ENCODE measurements around the gene MRPS18A.

MRPS18A gene

GRCh38 chr6:43687437-43688347 is at the start of gene MRPS18A:
Gene MRPS18A, minus strand, starts transcription at chr6:43687791. Its CDS starts 12 bp downstream, at chr6:43687779.
- peak; percentile 94 for DNase-seq

- DNase-seq = no peak
These were observed 49.3 kb upstream of the MRPS18A start for GRCh38 chr6:43736844-43737243.

GRCh38 chr6:43736211-43736786 is 48.7 kb upstream of the MRPS18A start:
- no peak for DNase-seq

GRCh38 chr6:43735642-43736199 is 48.1 kb upstream of the MRPS18A start:
- no peak for DNase-seq

- DNase-seq = no peak
These were observed 46.7 kb upstream of the MRPS18A start for GRCh38 chr6:43734294-43734665.

GRCh38 chr6:43733471-43734293 is 46.1 kb upstream of the MRPS18A start:
- no peak for DNase-seq

- DNase-seq = no peak
These were observed 43.0 kb upstream of the MRPS18A start for GRCh38 chr6:43730634-43731033.

GRCh38 chr6:43729537-43729936 is 41.9 kb upstream of the MRPS18A start:
- DNase-seq = no peak

- no peak for DNase-seq
These were observed 41.0 kb upstream of the MRPS18A start for GRCh38 chr6:43728586-43728985.

GRCh38 chr6:43727634-43728033 is 40.0 kb upstream of the MRPS18A start:
- no peak for DNase-seq

GRCh38 chr6:43725643-43726580 is 38.3 kb upstream of the MRPS18A start:
- no peak for DNase-seq

- DNase-seq = peak; percentile 94
These were observed 37.5 kb upstream of the MRPS18A start for GRCh38 chr6:43724914-43725642.

GRCh38 chr6:43724354-43724753 is 36.8 kb upstream of the MRPS18A start:
- no peak for DNase-seq

GRCh38 chr6:43723737-43724295 is 36.2 kb upstream of the MRPS18A start:
- peak; percentile 39 for DNase-seq

- DNase-seq = no peak
These were observed 35.4 kb upstream of the MRPS18A start for GRCh38 chr6:43722920-43723545.

- DNase-seq = no peak
These were observed 33.4 kb upstream of the MRPS18A start for GRCh38 chr6:43720999-43721398.

GRCh38 chr6:43719511-43719910 is 31.9 kb upstream of the MRPS18A start:
- DNase-seq = no peak

- DNase-seq = no peak
These were observed 31.0 kb upstream of the MRPS18A start for GRCh38 chr6:43718387-43719105.

GRCh38 chr6:43717822-43718221 is 30.2 kb upstream of the MRPS18A start:
- no peak for DNase-seq

- DNase-seq = no peak
These were observed 29.8 kb upstream of the MRPS18A start for GRCh38 chr6:43717389-43717788.

Data from DMS79 treated with DMSO at 0.1 percent for 48 hours (cell line).